Heart right ventricle (tissue), 16 donors: Measurements from ENCODE around the gene NUDT1. TPM values are rescaled to one million over a fixed set of nuclear protein-coding genes. Genes with fewer than 3 reads are reported as not detected.

ENCODE experiments used
- ATAC-seq, 8 donors: fragments of 200-7000 bp; cut with Tn5 transposase; one replicate each; pipeline ENCODE4 v1.9.1; 2020; ENCODE audit warnings: mild to moderate bottlenecking in 8 of 8, moderate library complexity in 8 of 8, moderate number of reproducible peaks in 1 of 8
- DNase-seq, 2 donors: peaks; one replicate each; pipeline ENCODE4 v3.0.0-alpha.2; 2020
- H3K27ac ChIP-seq, 10 donors: fragments of 200-600 bp; sonication (generic) in 2 of 10; one replicate each; pipeline versions ENCODE4 v1.5.0 to v1.8.0; 2020 to 2022; ENCODE audit warnings: mild to moderate bottlenecking in 3 of 10
- H3K27me3 ChIP-seq, 7 donors: fragments of 200-600 bp; one replicate each; pipeline ENCODE4 v1.8.0; 2021 to 2022; ENCODE audit warnings: mild to moderate bottlenecking in 2 of 7
- H3K36me3 ChIP-seq, 9 donors: fragments of 200-600 bp; sonication (generic) in 1 of 9; one replicate each; pipeline versions ENCODE4 v1.5.0 to v1.8.0; 2020 to 2022; ENCODE audit warnings: mild to moderate bottlenecking in 2 of 9
- H3K4me1 ChIP-seq, 9 donors: fragments of 200-600 bp; sonication (generic) in 1 of 9; one replicate each; pipeline versions ENCODE4 v1.5.0 to v1.8.0; 2020 to 2022; ENCODE audit warnings: mild to moderate bottlenecking in 4 of 9
- H3K4me3 ChIP-seq, 10 donors: fragments of 200-600 bp; sonication (generic) in 2 of 10; one replicate each; pipeline versions ENCODE4 v1.5.0 to v1.8.0; 2020 to 2022; ENCODE audit warnings: mild to moderate bottlenecking in 7 of 10, moderate library complexity in 2 of 10
- H3K9me3 ChIP-seq, 11 donors: fragments of 200-600 bp in 10 of 11; sonication (generic) in 2 of 11; one replicate each; pipeline versions ENCODE4 v1.5.0 to v1.8.0; 2013 to 2022; ENCODE audit warnings: mild to moderate bottlenecking in 2 of 11, control low read depth in 1 of 11, moderate library complexity in 1 of 11
- WGBS, 2 donors: extraction: QIAGEN DNeasy Blood & Tissue Kit; methylation state at CpG; one replicate each; pipeline ENCODE4 v1.1.7; 2013; ENCODE audit warnings: inconsistent platforms in 1 of 2; 5-methylcytosine and 5-hydroxymethylcytosine counted together
- intact Hi-C, 10 donors: fragments of 100-400 bp; cut with DNase I; formaldehyde crosslinking; loops; one replicate each; pipeline versions ENCODE4 v1.11.1 to v1.14.2; 2022
- polyA plus RNA-seq, 2 donors: library from polyadenylated mRNA; stranded (reverse); fragments of 200-250 nt; gene quantifications; one replicate each; pipeline ENCODE4 v1.2.3, GENCODE V29; 2013
- total RNA-seq, 10 donors: library from RNA; stranded (reverse); fragmentation: NEBNext Ultra II Directional in 3 of 10; extraction: Animal tissue kit (Norgen Biotek cat#: 25700) in 3 of 10; gene quantifications; one replicate each; pipeline versions ENCODE4 v1.2.1 to v1.2.4, GENCODE V29; 2021 to 2023
- TF ChIP-seq, protein P1 (sequence below), 9 donors: fragments of 200-600 bp; sonication (generic) in 2 of 9; IDR thresholded peaks; one replicate each; pipeline versions ENCODE4 v1.5.0 to v1.8.0; 2021 to 2022; ENCODE audit warnings: antibody characterized with exemption in 9 of 9, mild to moderate bottlenecking in 5 of 9, moderate library complexity in 1 of 9
- donor health status: Arrhythmogenic right ventricular cardiomyopathy.
- donor health status: ischemic (EF 13 %, LVEDD 7.1; RV severe dilation, severe dysfunction).
- donor health status: healthy with polysubstance abuse.
- donor health status: DM: no; HTN: yes; CAD: no.
- donor health status: DM: no; HTN: no; CAD: no.
- donor health status: ischemic (EF 25% LVEDD 6.9; RV normal size, moderate dysfunction).
- donor health status: ischemic (EF 25% LVEDD 5.7; RV mildly dilated, moderate dysfunction).
- donor health status: healthy.
- donor health status: DM: yes; HTN: yes; CAD: no.
- donor health status: Ischemic cardiomyopathy.
- donor health status: ischemic (EF 35%, LVEDD 5.7; RV mildly dilated, moderate dysfunction).
- donor health status: nonischemic (EF 11% LVEDD 7.7; RV severe dilation, severe dysfunction).
- donor health status: DM: yes; HTN: yes; CAD: no.
- donor health status: PGD.
- donor health status: ischemic (EF 29% LVEDD 5.4; RV normal size, mild dysfunction).
- donor health status: nonischemic (EF 23%, LVEDD 6.1; RV moderate dilation, normal function).

NUDT1 gene
- total and polyA plus RNA-seq, 12 donors, result 7.7 to 35.8 (median 12.8) TPM

GRCh38 chr7:2251841-2252771 lies 10.1 kb downstream of the NUDT1 start:
- Histone ChIP-seq H3K36me3 (peaks cover 0 to 42% (median 0%) of the 10 kb centered on the region in 9 donors), H3K4me1 (peaks cover 0 to 23% (median 10%) of the 10 kb centered on the region in 9 donors), H3K4me3 (no peak overlapping the region), H3K27me3 (no peaks in the 10 kb centered on the region), H3K9me3 (no peaks in the 10 kb centered on the region), H3K27ac (no peak overlapping the region)
- WGBS, 2 donors, result 84 to 88% methylated on average over 23 to 24 of the region's 24 CpGs
- ATAC-seq, result no peak
- TF ChIP-seq, protein P1, sequence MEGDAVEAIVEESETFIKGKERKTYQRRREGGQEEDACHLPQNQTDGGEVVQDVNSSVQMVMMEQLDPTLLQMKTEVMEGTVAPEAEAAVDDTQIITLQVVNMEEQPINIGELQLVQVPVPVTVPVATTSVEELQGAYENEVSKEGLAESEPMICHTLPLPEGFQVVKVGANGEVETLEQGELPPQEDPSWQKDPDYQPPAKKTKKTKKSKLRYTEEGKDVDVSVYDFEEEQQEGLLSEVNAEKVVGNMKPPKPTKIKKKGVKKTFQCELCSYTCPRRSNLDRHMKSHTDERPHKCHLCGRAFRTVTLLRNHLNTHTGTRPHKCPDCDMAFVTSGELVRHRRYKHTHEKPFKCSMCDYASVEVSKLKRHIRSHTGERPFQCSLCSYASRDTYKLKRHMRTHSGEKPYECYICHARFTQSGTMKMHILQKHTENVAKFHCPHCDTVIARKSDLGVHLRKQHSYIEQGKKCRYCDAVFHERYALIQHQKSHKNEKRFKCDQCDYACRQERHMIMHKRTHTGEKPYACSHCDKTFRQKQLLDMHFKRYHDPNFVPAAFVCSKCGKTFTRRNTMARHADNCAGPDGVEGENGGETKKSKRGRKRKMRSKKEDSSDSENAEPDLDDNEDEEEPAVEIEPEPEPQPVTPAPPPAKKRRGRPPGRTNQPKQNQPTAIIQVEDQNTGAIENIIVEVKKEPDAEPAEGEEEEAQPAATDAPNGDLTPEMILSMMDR (IDR thresholded peaks at IDR 0.05), result no peak
- intact Hi-C loops, result loop anchor here in 3 of 10 donors (5.0 to 10.0 kb wide), 2 partner anchors 93 to 95 kb away; no protein-coding TSS in a partner anchor
- DNase-seq, result no peak

- Histone ChIP-seq H3K4me1 (peaks cover 0 to 18% (median 10%) of the 10 kb centered on the region in 9 donors), H3K36me3 (peaks cover 0 to 48% (median 0%) of the 10 kb centered on the region in 9 donors), H3K27ac (no peak overlapping the region), H3K4me3 (no peak overlapping the region), H3K27me3 (no peaks in the 10 kb centered on the region), H3K9me3 (no peaks in the 10 kb centered on the region)
- WGBS, 2 donors, result 95% methylated on average over 9 of the region's 9 CpGs
- intact Hi-C loops, result loop anchor here in 3 of 10 donors (5.0 to 10.0 kb wide), 2 partner anchors 92 to 94 kb away; no protein-coding TSS in a partner anchor
- TF ChIP-seq, protein P1 (IDR thresholded peaks at IDR 0.05), result no peak
- ATAC-seq (no peak), DNase-seq (no peak)
These were observed 11.0 kb downstream of the NUDT1 start for GRCh38 chr7:2253021-2253420.

GRCh38 chr7:2253525-2254244 lies 11.7 kb downstream of the NUDT1 start:
- 93 to 96% methylated on average over 32 of the region's 32 CpGs for WGBS, 2 donors
- no peak for ATAC-seq
- Histone ChIP-seq H3K9me3 (no peaks in the 10 kb centered on the region), H3K27me3 (no peaks in the 10 kb centered on the region), H3K27ac (no peak overlapping the region), H3K4me3 (no peak overlapping the region), H3K36me3 (peaks cover 0 to 51% (median 0%) of the 10 kb centered on the region in 9 donors), H3K4me1 (peaks cover 0 to 13% (median 9%) of the 10 kb centered on the region in 9 donors)
- TF ChIP-seq, protein P1 (IDR thresholded peaks at IDR 0.05), result no peak
- intact Hi-C loops, result loop anchor here in 3 of 10 donors (5.0 to 10.0 kb wide), 2 partner anchors 91 to 94 kb away; no protein-coding TSS in a partner anchor
- no peak for DNase-seq
